Measurements from ENCODE around the gene CYRIA. TPM values are rescaled to one million over a fixed set of nuclear protein-coding genes. Genes with fewer than 3 reads are reported as not detected.

Gene CYRIA
- total and polyA plus RNA-seq, 2 experiments from 2014 or later = 1.4 to 1.5 TPM

- H3K4me3 ChIP-seq = no peak overlapping the region
- H3K4me2 ChIP-seq = no peak overlapping the region
- H3K27me3 ChIP-seq = no peaks in the 10 kb centered on the region
- H2AFZ ChIP-seq = no peak overlapping the region
- no peaks in the 10 kb centered on the region for H4K20me1 ChIP-seq (ENCODE audit: insufficient read depth, poor library complexity, severe bottlenecking)
- no peaks in the 10 kb centered on the region for H3K36me3 ChIP-seq (replicated peaks; ENCODE audit: insufficient read depth, low read depth)
- H3K79me2 ChIP-seq = no peaks in the 10 kb centered on the region
- no peak overlapping the region for H3K27ac ChIP-seq
- H3K9me2 ChIP-seq (replicated peaks; ENCODE audit: insufficient read depth) = no peaks in the 10 kb centered on the region
- TF ChIP-seq EZH2 (IDR thresholded peaks at IDR 0.05; ENCODE audit: borderline replicate concordance) = no peak
- TF ChIP-seq, protein P1, sequence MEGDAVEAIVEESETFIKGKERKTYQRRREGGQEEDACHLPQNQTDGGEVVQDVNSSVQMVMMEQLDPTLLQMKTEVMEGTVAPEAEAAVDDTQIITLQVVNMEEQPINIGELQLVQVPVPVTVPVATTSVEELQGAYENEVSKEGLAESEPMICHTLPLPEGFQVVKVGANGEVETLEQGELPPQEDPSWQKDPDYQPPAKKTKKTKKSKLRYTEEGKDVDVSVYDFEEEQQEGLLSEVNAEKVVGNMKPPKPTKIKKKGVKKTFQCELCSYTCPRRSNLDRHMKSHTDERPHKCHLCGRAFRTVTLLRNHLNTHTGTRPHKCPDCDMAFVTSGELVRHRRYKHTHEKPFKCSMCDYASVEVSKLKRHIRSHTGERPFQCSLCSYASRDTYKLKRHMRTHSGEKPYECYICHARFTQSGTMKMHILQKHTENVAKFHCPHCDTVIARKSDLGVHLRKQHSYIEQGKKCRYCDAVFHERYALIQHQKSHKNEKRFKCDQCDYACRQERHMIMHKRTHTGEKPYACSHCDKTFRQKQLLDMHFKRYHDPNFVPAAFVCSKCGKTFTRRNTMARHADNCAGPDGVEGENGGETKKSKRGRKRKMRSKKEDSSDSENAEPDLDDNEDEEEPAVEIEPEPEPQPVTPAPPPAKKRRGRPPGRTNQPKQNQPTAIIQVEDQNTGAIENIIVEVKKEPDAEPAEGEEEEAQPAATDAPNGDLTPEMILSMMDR (IDR thresholded peaks at IDR 0.05; ENCODE audit: poor library complexity) = no peak
- no peak for TF ChIP-seq EZH2phosphoT487 (IDR thresholded peaks at IDR 0.05; ENCODE audit: low read depth, severe bottlenecking, unreplicated experiment)
- no peaks in the 10 kb centered on the region for H3K4me1 ChIP-seq (ENCODE audit: insufficient read depth)
- 73% methylated on average over 2 of the region's 2 CpGs for WGBS (ENCODE audit: low lambda C conversion rate, missing lambda C conversion rate)
- H3K9me3 ChIP-seq (ENCODE audit: low read depth) = no peaks in the 10 kb centered on the region
- DNase-seq (ENCODE audit: low spot score) = no peak
Observed at GRCh38 chr2:16643099-16643498, 22.5 kb downstream of the CYRIA start.

DNA sequence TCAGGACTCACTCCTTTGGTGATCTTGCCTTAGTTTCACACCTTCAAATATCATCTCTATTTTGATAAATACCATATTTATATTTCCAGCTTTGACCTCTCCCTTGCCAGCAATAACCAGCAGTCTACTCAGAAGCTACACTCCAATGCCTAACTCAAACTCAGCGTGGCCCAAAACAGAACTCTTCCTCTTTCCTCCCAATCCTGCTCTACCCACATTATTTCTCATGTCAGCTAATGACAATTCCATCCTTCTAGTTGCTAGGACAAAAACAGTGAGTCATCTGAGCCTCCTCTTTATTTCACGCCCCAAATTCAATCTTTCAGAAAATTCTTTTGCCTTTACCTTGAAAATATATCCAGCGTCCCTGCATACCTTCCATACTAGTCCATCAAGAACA is 23.5 kb downstream of the CYRIA start:
- 92% methylated on average over 3 of the region's 3 CpGs for WGBS (ENCODE audit: low lambda C conversion rate, missing lambda C conversion rate)
- no peak overlapping the region for H3K4me3 ChIP-seq
- H3K79me2 ChIP-seq = no peaks in the 10 kb centered on the region
- H2AFZ ChIP-seq = no peak overlapping the region
- H3K4me1 ChIP-seq (ENCODE audit: insufficient read depth) = no peaks in the 10 kb centered on the region
- no peaks in the 10 kb centered on the region for H4K20me1 ChIP-seq (ENCODE audit: insufficient read depth, poor library complexity, severe bottlenecking)
- no peak overlapping the region for H3K27ac ChIP-seq
- TF ChIP-seq, protein P1 (IDR thresholded peaks at IDR 0.05; ENCODE audit: poor library complexity) = no peak
- TF ChIP-seq EZH2phosphoT487 (IDR thresholded peaks at IDR 0.05; ENCODE audit: low read depth, severe bottlenecking, unreplicated experiment) (no peak), EZH2 (IDR thresholded peaks at IDR 0.05; ENCODE audit: borderline replicate concordance) (no peak)
- no peak overlapping the region for H3K4me2 ChIP-seq
- DNase-seq (ENCODE audit: low spot score) = no peak
- no peaks in the 10 kb centered on the region for H3K27me3 ChIP-seq
- no peaks in the 10 kb centered on the region for H3K36me3 ChIP-seq (replicated peaks; ENCODE audit: insufficient read depth, low read depth)
- H3K9me3 ChIP-seq (ENCODE audit: low read depth) = no peaks in the 10 kb centered on the region
- no peaks in the 10 kb centered on the region for H3K9me2 ChIP-seq (replicated peaks; ENCODE audit: insufficient read depth)

GRCh38 chr2:16641509-16641908 is 24.1 kb downstream of the CYRIA start:
- Histone ChIP-seq H3K4me3 (no peak overlapping the region), H3K27me3 (no peaks in the 10 kb centered on the region), H3K4me1 (ENCODE audit: insufficient read depth) (no peaks in the 10 kb centered on the region), H3K36me3 (replicated peaks; ENCODE audit: insufficient read depth, low read depth) (no peaks in the 10 kb centered on the region), H2AFZ (no peak overlapping the region), H4K20me1 (ENCODE audit: insufficient read depth, poor library complexity, severe bottlenecking) (no peaks in the 10 kb centered on the region), H3K9me2 (replicated peaks; ENCODE audit: insufficient read depth) (no peaks in the 10 kb centered on the region), H3K9me3 (ENCODE audit: low read depth) (no peaks in the 10 kb centered on the region), H3K79me2 (no peaks in the 10 kb centered on the region), H3K27ac (no peak overlapping the region), H3K4me2 (no peak overlapping the region)
- 81% methylated on average over 2 of the region's 2 CpGs for WGBS (ENCODE audit: low lambda C conversion rate, missing lambda C conversion rate)
- TF ChIP-seq EZH2phosphoT487 (IDR thresholded peaks at IDR 0.05; ENCODE audit: low read depth, severe bottlenecking, unreplicated experiment) = no peak
- TF ChIP-seq, protein P1 (IDR thresholded peaks at IDR 0.05; ENCODE audit: poor library complexity) = no peak
- TF ChIP-seq EZH2 (IDR thresholded peaks at IDR 0.05; ENCODE audit: borderline replicate concordance) = no peak
- no peak for DNase-seq (ENCODE audit: low spot score)

- Histone ChIP-seq H3K79me2 (no peaks in the 10 kb centered on the region), H3K4me3 (no peak overlapping the region), H2AFZ (no peak overlapping the region), H4K20me1 (ENCODE audit: insufficient read depth, poor library complexity, severe bottlenecking) (no peaks in the 10 kb centered on the region), H3K4me1 (ENCODE audit: insufficient read depth) (no peaks in the 10 kb centered on the region), H3K4me2 (no peak overlapping the region), H3K27ac (no peak overlapping the region), H3K9me2 (replicated peaks; ENCODE audit: insufficient read depth) (no peaks in the 10 kb centered on the region), H3K27me3 (no peaks in the 10 kb centered on the region), H3K36me3 (replicated peaks; ENCODE audit: insufficient read depth, low read depth) (no peaks in the 10 kb centered on the region), H3K9me3 (ENCODE audit: low read depth) (no peaks in the 10 kb centered on the region)
- 62% methylated on average over 5 of the region's 5 CpGs for whole genome bisulfite sequencing (ENCODE audit: low lambda C conversion rate, missing lambda C conversion rate)
- DNase-seq (ENCODE audit: low spot score) = no peak
- TF ChIP-seq EZH2phosphoT487 (IDR thresholded peaks at IDR 0.05; ENCODE audit: low read depth, severe bottlenecking, unreplicated experiment) = no peak
- TF ChIP-seq, protein P1 (IDR thresholded peaks at IDR 0.05; ENCODE audit: poor library complexity) = no peak
- no peak for TF ChIP-seq EZH2 (IDR thresholded peaks at IDR 0.05; ENCODE audit: borderline replicate concordance)
Observed at GRCh38 chr2:16640867-16641266, 24.8 kb downstream of the CYRIA start.
